T-cell (primary cell): ENCODE results near the gene MZT2B. TPM values are rescaled to one million over a fixed set of nuclear protein-coding genes. Genes with fewer than 3 reads are reported as not detected.
"Not testable (repeated sequence)": the region's sequence is repeated elsewhere in the genome, so short reads cannot be mapped to it uniquely, and the experiment has no call there.

Experiments used
- ATAC-seq, 4 experiments: fragments of 200-7000 bp in 3 of 4; fragments of 150-1000 bp in 1 of 4; cut with Tn5 transposase; replicated peaks in 1 of 4; 1 replicate in 3 of 4; 2 replicates in 1 of 4; pipeline ENCODE4 v1.10.0; 2021; ENCODE audit warnings: moderate library complexity in 3 of 4, mild to moderate bottlenecking in 2 of 4, moderate number of reproducible peaks in 1 of 4
- CTCF ChIA-PET, 2 donors: fragments of 300-600 bp; sonication (Branson Sonifier 250); formaldehyde crosslinking; loops; one replicate each; lab custom pipeline; 2022; ENCODE audit warnings: antibody characterized with exemption in 2 of 2; lab: Charles Lee
- POLR2A ChIA-PET, 2 donors: fragments of 300-600 bp; sonication (Branson Sonifier 250); formaldehyde crosslinking; loops; one replicate each; lab custom pipeline; 2022; ENCODE audit warnings: antibody characterized with exemption in 2 of 2; lab: Charles Lee
- DNase-seq, 35 experiments: peaks; one replicate each; pipeline versions ENCODE4 v3.0.0 to v3.0.0-alpha.2; 2013 to 2023
- H3K27ac ChIP-seq: one replicate; pipeline ENCODE4 v1.5.1; 2013; ENCODE audit warnings: low read length
- H3K27me3 ChIP-seq, 2 experiments: replicated peaks in 1 of 2; 1 replicate in 1 of 2; 2 replicates in 1 of 2; pipeline versions ENCODE4 v1.6.1 to v1.7.0; 2013; ENCODE audit warnings: low read length in 1 of 2, mixed read lengths in 1 of 2; ENCODE audit not compliant: control insufficient read depth in 2 of 2, insufficient read depth in 2 of 2; ENCODE audit errors: extremely low read depth in 1 of 2
- H3K36me3 ChIP-seq, 2 donors: 1 replicate in 1 of 2; 2 replicates in 1 of 2; pipeline versions ENCODE4 v1.6.1 to v1.7.0; 2013; ENCODE audit warnings: low read length in 1 of 2; ENCODE audit not compliant: control insufficient read depth in 2 of 2, insufficient read depth in 1 of 2; ENCODE audit errors: extremely low read depth in 1 of 2
- H3K4me1 ChIP-seq, 2 experiments: 1 replicate in 1 of 2; 2 replicates in 1 of 2; pipeline versions ENCODE4 v1.6.1 to v1.7.0; 2013; ENCODE audit warnings: low read length in 2 of 2, mixed read lengths in 1 of 2; ENCODE audit not compliant: insufficient read depth in 2 of 2, control insufficient read depth in 1 of 2; ENCODE audit errors: extremely low read depth in 1 of 2
- H3K4me3 ChIP-seq, 2 donors: 1 replicate in 1 of 2; 2 replicates in 1 of 2; pipeline versions ENCODE4 v1.5.1 to v1.7.0; 2013; ENCODE audit warnings: mild to moderate bottlenecking in 2 of 2, low read length in 1 of 2, moderate library complexity in 1 of 2; ENCODE audit not compliant: control insufficient read depth in 1 of 2; ENCODE audit errors: extremely low read depth in 1 of 2
- H3K9me3 ChIP-seq: 2 replicates; pipeline ENCODE4 v1.7.0; 2013
- H3K27ac Mint-ChIP-seq, 2 donors: one replicate each; pipeline ENCODE4 v1.8.0; 2020 to 2021; ENCODE audit warnings: mild to moderate bottlenecking in 2 of 2, mixed read lengths in 2 of 2
- H3K27me3 Mint-ChIP-seq, 2 donors: one replicate each; pipeline ENCODE4 v1.8.0; 2021 to 2022; ENCODE audit warnings: mixed read lengths in 2 of 2
- H3K36me3 Mint-ChIP-seq: one replicate; pipeline ENCODE4 v1.8.0; 2021; ENCODE audit warnings: mixed read lengths
- H3K4me1 Mint-ChIP-seq, 3 donors: one replicate each; pipeline ENCODE4 v1.8.0; 2020 to 2022; ENCODE audit warnings: mixed read lengths in 3 of 3, mild to moderate bottlenecking in 1 of 3
- H3K4me3 Mint-ChIP-seq, 3 donors: one replicate each; pipeline ENCODE4 v1.8.0; 2020 to 2022; ENCODE audit warnings: mild to moderate bottlenecking in 3 of 3, mixed read lengths in 3 of 3, moderate library complexity in 3 of 3
- H3K9me3 Mint-ChIP-seq, 3 donors: one replicate each; pipeline ENCODE4 v1.8.0; 2020 to 2022; ENCODE audit warnings: mixed read lengths in 3 of 3
- WGBS: methylation state at CpG from one replicate; pipeline ENCODE4 v1.1.5; 2013; ENCODE audit warnings: missing lambda C conversion rate; ENCODE audit not compliant: insufficient coverage; 5-methylcytosine and 5-hydroxymethylcytosine counted together
- total RNA-seq, 35 experiments: library from RNA in 6 of 35; stranded (reverse) in 6 of 35; fragments of 120-200 nt in 1 of 35; gene quantifications; one replicate each; pipeline versions ENCODE4 v1.2.1 to v1.2.4 and lab custom pipeline; 2013 to 2026

Gene MZT2B
- total RNA-seq, 5 donors from 2014 or later (not counting 1 experiment from before 2014, with no cell fraction given) = 195 to 294 (median 281) TPM

DNA sequence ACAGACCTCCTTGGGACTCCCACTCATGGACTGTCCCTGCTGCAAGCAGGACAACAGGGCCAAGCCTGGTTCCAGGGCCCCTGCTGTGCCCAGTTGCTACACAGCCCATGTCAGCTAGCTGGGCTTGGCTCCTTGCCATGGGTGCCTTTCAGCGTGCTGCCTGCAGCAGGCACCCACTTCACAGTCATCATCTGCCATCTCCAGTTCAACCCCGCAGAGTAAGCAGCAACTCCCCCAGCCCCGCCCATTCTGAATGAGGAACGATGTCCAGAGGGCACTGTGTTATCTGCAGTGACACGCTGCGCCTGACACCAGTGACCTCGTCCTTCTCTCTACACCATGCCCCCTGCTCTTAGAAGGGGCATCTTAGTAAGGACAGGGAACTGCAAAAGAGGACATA is 20.5 kb downstream of the MZT2B start:
- H3K4me3 ChIP-seq, CTCF ChIA-PET, H3K36me3 ChIP-seq, H3K4me1 ChIP-seq, DNase-seq, H3K4me3 Mint-ChIP-seq, H3K27ac ChIP-seq, H3K27me3 Mint-ChIP-seq, H3K27me3 ChIP-seq, ATAC-seq, H3K9me3 Mint-ChIP-seq, H3K27ac Mint-ChIP-seq, H3K36me3 Mint-ChIP-seq, H3K9me3 ChIP-seq, H3K4me1 Mint-ChIP-seq: not testable (repeated sequence)
- WGBS = no CpG with 5 or more reads among the region's 7 CpGs
- POLR2A ChIA-PET = interaction anchor here in 1 of 2 donors (0.6 kb wide), 1 partner anchor 55 kb away, joined by 3 read pairs; no protein-coding TSS in a partner anchor

DNA sequence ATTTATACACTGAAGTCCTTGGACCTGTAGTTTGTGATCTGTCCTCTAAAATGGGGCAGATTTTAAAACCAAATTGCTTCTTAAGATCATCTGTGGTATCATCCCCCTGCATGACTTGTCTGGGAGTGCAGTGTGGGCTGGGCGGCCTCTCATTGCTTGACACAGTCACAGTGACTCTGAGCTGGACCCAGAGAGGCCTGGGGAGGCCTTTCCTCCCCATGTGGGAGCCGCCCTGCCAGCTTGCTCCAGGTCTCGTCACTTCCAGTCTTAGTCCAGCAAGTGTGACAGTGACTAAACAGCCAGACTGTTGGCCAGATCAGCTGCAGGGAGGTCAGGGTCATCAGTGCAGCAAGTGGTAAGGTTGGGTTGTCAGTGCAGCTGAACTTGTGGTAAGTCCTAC is 21.1 kb downstream of the MZT2B start:
- H3K9me3 Mint-ChIP-seq, H3K27me3 Mint-ChIP-seq, H3K27me3 ChIP-seq, H3K27ac Mint-ChIP-seq, H3K4me1 Mint-ChIP-seq, ATAC-seq, H3K4me3 Mint-ChIP-seq, H3K4me1 ChIP-seq, CTCF ChIA-PET, DNase-seq, H3K36me3 ChIP-seq, H3K27ac ChIP-seq, POLR2A ChIA-PET, H3K9me3 ChIP-seq, H3K4me3 ChIP-seq, H3K36me3 Mint-ChIP-seq: not testable (repeated sequence)
- no CpG with 5 or more reads among the region's 3 CpGs for WGBS

DNA sequence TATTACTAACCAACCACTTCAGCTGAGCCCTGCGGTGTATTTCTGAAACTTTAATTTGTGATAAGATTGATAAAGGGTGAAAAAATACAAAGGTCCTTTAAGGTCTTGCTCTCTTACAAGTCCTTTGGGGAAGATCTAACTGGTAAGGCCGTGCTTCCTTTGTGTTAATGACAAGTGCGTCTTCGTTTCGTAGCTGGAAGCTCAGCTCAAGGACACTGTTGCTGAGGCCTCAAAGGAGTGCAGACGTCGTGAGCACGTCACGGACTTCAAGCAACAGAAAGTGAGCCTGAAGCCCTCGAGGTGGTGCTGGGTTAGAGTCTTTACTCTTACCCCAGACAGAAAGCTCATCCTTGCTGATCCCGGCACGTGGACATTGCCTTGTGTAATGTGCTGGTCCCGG is 25.0 kb downstream of the MZT2B start:
- POLR2A ChIA-PET, H3K4me1 ChIP-seq, H3K4me3 Mint-ChIP-seq, H3K4me3 ChIP-seq, H3K9me3 ChIP-seq, CTCF ChIA-PET, H3K4me1 Mint-ChIP-seq, ATAC-seq, H3K36me3 Mint-ChIP-seq, H3K27me3 Mint-ChIP-seq, H3K27me3 ChIP-seq, H3K36me3 ChIP-seq, DNase-seq, H3K9me3 Mint-ChIP-seq, H3K27ac ChIP-seq, H3K27ac Mint-ChIP-seq: not testable (repeated sequence)
- no CpG with 5 or more reads among the region's 13 CpGs for WGBS

DNA sequence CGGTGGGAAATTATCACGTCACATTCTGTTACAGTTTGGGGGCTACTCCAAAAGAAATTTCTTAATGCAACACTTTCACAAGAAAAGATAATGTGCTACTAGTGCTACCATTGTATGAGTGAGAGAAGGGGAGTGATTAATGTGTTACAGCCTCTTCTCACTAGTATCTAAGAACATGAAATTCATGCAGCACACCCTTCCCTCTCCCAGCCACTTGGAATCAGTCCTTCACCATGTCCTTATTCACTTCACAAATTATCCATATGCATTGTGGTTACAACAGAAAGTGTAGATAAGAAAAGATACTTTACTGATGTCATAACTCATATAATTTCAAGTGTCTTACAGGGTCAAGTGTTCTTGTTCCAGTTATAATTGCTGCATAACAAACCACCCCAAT is 37.1 kb downstream of the MZT2B start:
- H3K9me3 Mint-ChIP-seq, H3K4me1 ChIP-seq, H3K36me3 Mint-ChIP-seq, POLR2A ChIA-PET, H3K4me1 Mint-ChIP-seq, CTCF ChIA-PET, H3K4me3 Mint-ChIP-seq, H3K27ac Mint-ChIP-seq, DNase-seq, ATAC-seq, H3K9me3 ChIP-seq, H3K27me3 ChIP-seq, H3K36me3 ChIP-seq, H3K27ac ChIP-seq, H3K4me3 ChIP-seq: not testable (repeated sequence)
- H3K27me3 Mint-ChIP-seq = peaks cover 25 to 26% of the 10 kb centered on the region in 2 donors
- no CpG with 5 or more reads among the region's 2 CpGs for WGBS

DNA sequence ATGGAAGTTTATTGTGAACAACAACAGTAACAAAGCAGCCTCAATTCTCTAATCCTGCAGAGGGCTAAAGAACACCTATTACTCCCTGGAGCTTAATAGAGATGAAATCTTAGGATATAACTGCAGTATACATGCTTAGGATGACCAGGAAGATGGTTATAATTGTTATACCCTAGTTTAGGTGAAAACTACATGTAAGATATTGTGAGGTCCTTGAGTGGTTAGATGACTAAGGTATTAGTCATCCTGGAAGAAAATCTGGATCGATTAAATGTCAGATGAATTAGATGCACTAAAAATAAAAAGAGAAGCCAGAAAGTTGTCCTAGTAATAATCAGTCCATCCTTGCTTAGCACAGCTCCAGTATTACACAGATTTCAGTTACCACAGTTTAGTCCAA is 38.4 kb downstream of the MZT2B start:
- DNase-seq, CTCF ChIA-PET, H3K9me3 ChIP-seq, H3K27ac Mint-ChIP-seq, POLR2A ChIA-PET, H3K27me3 ChIP-seq, H3K4me3 ChIP-seq, H3K4me1 Mint-ChIP-seq, H3K4me3 Mint-ChIP-seq, ATAC-seq, H3K27ac ChIP-seq, H3K4me1 ChIP-seq, H3K36me3 Mint-ChIP-seq, H3K9me3 Mint-ChIP-seq, H3K36me3 ChIP-seq: not testable (repeated sequence)
- no CpG with 5 or more reads among the region's 1 CpG for WGBS
- H3K27me3 Mint-ChIP-seq = peaks cover 22 to 23% of the 10 kb centered on the region in 2 donors

DNA sequence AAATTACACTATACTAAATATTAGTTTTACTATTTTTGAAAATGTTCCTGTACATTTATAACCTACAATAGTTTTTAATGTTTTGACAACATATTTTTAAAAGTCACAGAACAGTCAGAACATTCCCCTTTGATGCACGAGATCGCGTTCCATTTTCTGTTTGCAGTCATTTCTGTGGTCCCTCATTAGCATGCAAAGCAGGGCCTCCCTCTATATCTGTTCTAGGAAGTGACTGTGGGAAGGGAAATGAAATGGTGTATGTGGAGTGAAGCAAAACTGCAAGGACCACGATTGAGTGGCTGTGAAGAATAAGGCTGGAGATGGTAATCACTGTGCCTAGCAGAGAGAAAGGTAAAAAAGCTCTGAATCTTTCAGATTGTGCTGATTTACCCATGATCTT is 40.5 kb downstream of the MZT2B start:
- H3K27ac ChIP-seq, H3K4me1 ChIP-seq, H3K4me1 Mint-ChIP-seq, H3K9me3 ChIP-seq, H3K36me3 Mint-ChIP-seq, H3K36me3 ChIP-seq, DNase-seq, H3K27ac Mint-ChIP-seq, POLR2A ChIA-PET, ATAC-seq, H3K27me3 ChIP-seq, H3K4me3 Mint-ChIP-seq, H3K4me3 ChIP-seq, H3K9me3 Mint-ChIP-seq: not testable (repeated sequence)
- no CpG with 5 or more reads among the region's 4 CpGs for whole genome bisulfite sequencing
- CTCF ChIA-PET = interaction anchor here in 1 of 2 donors (0.6 kb wide), 1 partner anchor 75 kb away, joined by 3 read pairs; no protein-coding TSS in a partner anchor
- H3K27me3 Mint-ChIP-seq = peaks cover 13 to 14% of the 10 kb centered on the region in 2 donors

DNA sequence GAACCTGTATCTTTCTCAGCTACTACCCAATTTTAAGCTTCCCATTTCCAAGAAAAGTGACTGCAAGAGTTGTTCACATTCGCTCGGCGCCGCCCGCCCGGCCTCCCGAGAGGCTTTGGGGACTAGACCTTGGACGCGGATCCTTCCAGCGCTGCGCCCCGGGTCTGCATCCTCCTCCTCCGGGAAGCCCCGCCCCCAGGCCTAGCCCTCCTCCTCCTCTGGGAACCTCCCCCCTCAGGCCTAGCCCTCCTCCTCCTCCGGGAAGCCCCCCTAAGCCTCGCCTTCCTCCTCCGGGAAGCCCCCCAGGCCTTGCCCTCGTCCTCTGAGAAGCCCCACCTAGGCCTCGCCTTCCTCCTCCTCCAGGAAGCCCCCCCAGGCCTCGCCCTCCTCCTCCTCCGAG is 45.9 kb downstream of the MZT2B start:
- ATAC-seq, CTCF ChIA-PET, H3K9me3 Mint-ChIP-seq, H3K36me3 Mint-ChIP-seq, H3K4me1 Mint-ChIP-seq, H3K4me1 ChIP-seq, H3K4me3 ChIP-seq, DNase-seq, H3K27me3 ChIP-seq, POLR2A ChIA-PET, H3K27ac Mint-ChIP-seq, H3K4me3 Mint-ChIP-seq, H3K9me3 ChIP-seq, H3K36me3 ChIP-seq, H3K27ac ChIP-seq: not testable (repeated sequence)
- peaks cover 4 to 12% of the 10 kb centered on the region in 2 donors for H3K27me3 Mint-ChIP-seq
- WGBS = 91% methylated on average over 13 of the region's 21 CpGs
